ENCODE results near the gene ITPR1.

GRCh38 chr3:4696266-4696665, 203.1 kb downstream of the ITPR1 start:
- TF ChIP-seq OVOL3 (tag by site-specific recombination; IDR thresholded peaks at IDR 0.05) (no peak), ZNF449 (tag by site-specific recombination; IDR thresholded peaks at IDR 0.05) (no peak), ZSCAN5A (tag by site-specific recombination; IDR thresholded peaks at IDR 0.05) (no peak), CTCF (tag by site-specific recombination; IDR thresholded peaks at IDR 0.05) (no peak), YY1 (tag by site-specific recombination; IDR thresholded peaks at IDR 0.05) (no peak), HOXA7 (CRISPR knock-in tag; IDR thresholded peaks at IDR 0.05; ENCODE audit: borderline replicate concordance) (no peak), ZNF785 (tag by site-specific recombination; IDR thresholded peaks at IDR 0.05) (no peak), ZBTB11 (tag by site-specific recombination; conservative IDR thresholded peaks at IDR 0.05; ENCODE audit: low read depth) (no peak), HIC1 (tag by site-specific recombination; IDR thresholded peaks at IDR 0.05) (no peak), MEIS1 (CRISPR knock-in tag; IDR thresholded peaks at IDR 0.05; ENCODE audit: borderline replicate concordance) (no peak), ZNF639 (tag by site-specific recombination; IDR thresholded peaks at IDR 0.05) (no peak), IKZF3 (tag by site-specific recombination; IDR thresholded peaks at IDR 0.05) (no peak)

All from HEK293 (cell line).